A549 (cell line): ENCODE measurements around the gene ATG4B. TPM values are rescaled to one million over a fixed set of nuclear protein-coding genes. Genes with fewer than 3 reads are reported as not detected.

Source experiments
- ATAC-seq, 2 experiments: fragments of 200-7000 bp in 1 of 2; fragments of >200 bp in 1 of 2; cut with Nextera tagmentation in 1 of 2; cut with Tn5 transposase in 1 of 2; 3 replicates each; pipeline versions ENCODE4 v1.8.0 to v1.9.1; 2018 to 2020; ENCODE audit warnings: mild to moderate bottlenecking in 1 of 2, moderate library complexity in 1 of 2
- CTCF ChIA-PET: fragments of 300-600 bp; sonication (Branson Sonifier 250); formaldehyde crosslinking; extraction: SDS; loops from one replicate; lab custom pipeline; 2021; ENCODE audit warnings: antibody characterized with exemption, inconsistent platforms; lab: Yijun Ruan, JAX
- POLR2A ChIA-PET: fragments of 350-600 bp; formaldehyde crosslinking; extraction: SDS; loops from one replicate; lab custom pipeline; 2021; ENCODE audit warnings: antibody characterized with exemption, inconsistent platforms; lab: Yijun Ruan, JAX
- DNase-seq, 2 experiments: peaks; one replicate each; pipeline versions ENCODE4 v3.0.0 to v3.0.0-alpha.2; 2011 to 2016; ENCODE audit warnings: low read depth in 1 of 2, low spot score in 1 of 2
- FAIRE-seq: peaks from 2 replicates; lab custom pipeline; 2011; peaks lifted over from hg19 to GRCh38; lab: Jason Lieb, UNC
- H3K27ac ChIP-seq, 2 experiments: fragments of >200 bp; sonication (Bioruptor Twin); formaldehyde crosslinking; 3 replicates each; pipeline ENCODE4 v1.5.1; 2016 to 2017
- H3K4me1 ChIP-seq: fragments of >200 bp; sonication (Bioruptor Twin); formaldehyde crosslinking; 3 replicates; pipeline ENCODE4 v1.6.1; 2016
- H3K4me2 ChIP-seq: fragments of >200 bp; sonication (Bioruptor Twin); formaldehyde crosslinking; 3 replicates; pipeline ENCODE4 v1.6.1; 2016
- H3K4me3 ChIP-seq: fragments of >200 bp; sonication (Bioruptor Twin); formaldehyde crosslinking; 3 replicates; pipeline ENCODE4 v1.5.1; 2016
- H3K9me3 ChIP-seq: fragments of >200 bp; sonication (Bioruptor Twin); formaldehyde crosslinking; 3 replicates; pipeline ENCODE4 v1.6.1; 2016
- CEBPB ChIP-seq, 2 experiments: fragments of >200 bp in 1 of 2; sonication (Bioruptor Twin) in 1 of 2; formaldehyde crosslinking in 1 of 2; IDR thresholded peaks; 2 replicates each; pipeline ENCODE4 v1.6.1; 2012 to 2016
- EHMT2 ChIP-seq: fragments of 200-600 bp; sonication (generic); IDR thresholded peaks from 2 replicates; pipeline ENCODE4 v1.6.1; 2016; ENCODE audit warnings: antibody characterized with exemption, low read depth, mild to moderate bottlenecking, moderate library complexity
- ESRRA ChIP-seq: fragments of 150-350 bp; IDR thresholded peaks from 2 replicates; pipeline ENCODE4 v1.6.1; 2014; ENCODE audit warnings: mild to moderate bottlenecking, low read length, borderline replicate concordance
- FOSL2 ChIP-seq, 2 experiments: fragments of 450-650 bp in 1 of 2; fragments of >200 bp in 1 of 2; sonication (Bioruptor Twin) in 1 of 2; formaldehyde crosslinking; IDR thresholded peaks; 2 replicates each; pipeline versions ENCODE4 v1.5.0 to v1.6.1; 2016 to 2020; ENCODE audit warnings: mild to moderate bottlenecking in 1 of 2, moderate library complexity in 1 of 2
- HOXB5 ChIP-seq: fragments of 250-450 bp; sonication (Bioruptor Pico); IDR thresholded peaks from 2 replicates; pipeline ENCODE4 v1.5.0; 2020; ENCODE audit warnings: mild to moderate bottlenecking, moderate library complexity
- NPAS2 ChIP-seq: fragments of 250-450 bp; sonication (Bioruptor Pico); IDR thresholded peaks from 2 replicates; pipeline ENCODE4 v1.8.0; 2022; ENCODE audit warnings: mild to moderate bottlenecking, moderate library complexity, borderline replicate concordance
- PHF8 ChIP-seq: fragments of 200-600 bp; sonication (generic); IDR thresholded peaks from 2 replicates; pipeline ENCODE4 v1.6.1; 2016; ENCODE audit warnings: low read depth, mild to moderate bottlenecking, antibody characterized with exemption, moderate library complexity, borderline replicate concordance
- POLR2AphosphoS2 ChIP-seq: conservative IDR thresholded peaks from 2 replicates; pipeline ENCODE4 v1.6.1; 2012; ENCODE audit warnings: low read length, improper control_type of control experiment, inconsistent platforms
- SMC3 ChIP-seq: fragments of >200 bp; sonication (Bioruptor Twin); formaldehyde crosslinking; IDR thresholded peaks from 3 replicates; pipeline ENCODE4 v1.6.1; 2018; ENCODE audit warnings: inconsistent platforms
- ZC3H11A ChIP-seq: fragments of 450-650 bp; IDR thresholded peaks from 2 replicates; pipeline ENCODE4 v1.6.1; 2014; ENCODE audit warnings: antibody characterized with exemption, mild to moderate bottlenecking
- ZFP36 ChIP-seq: fragments of 450-650 bp; IDR thresholded peaks from 2 replicates; pipeline ENCODE4 v1.6.1; 2014; ENCODE audit warnings: borderline replicate concordance; ENCODE audit not compliant: partially characterized antibody
- ZNF302 ChIP-seq: fragments of 250-450 bp; sonication (Bioruptor Pico); IDR thresholded peaks from 2 replicates; pipeline ENCODE4 v1.9.0; 2021; ENCODE audit warnings: inconsistent platforms, mild to moderate bottlenecking, moderate library complexity
- WGBS: methylation state at CpG from one replicate; pipeline ENCODE4 v1.1.6; 2017; ENCODE audit errors: missing lambda C conversion rate; 5-methylcytosine and 5-hydroxymethylcytosine counted together
- polyA plus RNA-seq, 4 experiments: library from polyadenylated mRNA; depleted of rRNA in 3 of 4; stranded (reverse); fragments of >200 nt; fragmentation: RNase III in 1 of 4; extraction: RNeasy Plus Mini Kit Qiagen cat#74134 plus additional on column Dnase treatment in 1 of 4; gene quantifications; 2 replicates in 3 of 4; 3 replicates in 1 of 4; pipeline ENCODE4 v1.2.3, GENCODE V29; 2011 to 2017
- TF ChIP-seq, protein P1 (sequence below): fragments of 200-600 bp; sonication (generic); IDR thresholded peaks from 2 replicates; pipeline ENCODE4 v1.6.1; 2016; ENCODE audit warnings: antibody characterized with exemption, mild to moderate bottlenecking, moderate library complexity
- TF ChIP-seq, protein P2 (sequence below): IDR thresholded peaks from 2 replicates; pipeline ENCODE4 v1.6.1; 2012
- TF ChIP-seq, protein P3 (sequence below): IDR thresholded peaks from 2 replicates; pipeline ENCODE4 v1.6.1; 2012; ENCODE audit warnings: low read depth, borderline replicate concordance
- TF ChIP-seq, protein P4 (sequence below): IDR thresholded peaks from 2 replicates; pipeline ENCODE4 v1.6.1; 2012

The ATG4B gene
- polyA plus RNA-seq, 2 of the 4 experiments (the other 2 are of a cell fraction) = 70.3 to 75.2 TPM

DNA sequence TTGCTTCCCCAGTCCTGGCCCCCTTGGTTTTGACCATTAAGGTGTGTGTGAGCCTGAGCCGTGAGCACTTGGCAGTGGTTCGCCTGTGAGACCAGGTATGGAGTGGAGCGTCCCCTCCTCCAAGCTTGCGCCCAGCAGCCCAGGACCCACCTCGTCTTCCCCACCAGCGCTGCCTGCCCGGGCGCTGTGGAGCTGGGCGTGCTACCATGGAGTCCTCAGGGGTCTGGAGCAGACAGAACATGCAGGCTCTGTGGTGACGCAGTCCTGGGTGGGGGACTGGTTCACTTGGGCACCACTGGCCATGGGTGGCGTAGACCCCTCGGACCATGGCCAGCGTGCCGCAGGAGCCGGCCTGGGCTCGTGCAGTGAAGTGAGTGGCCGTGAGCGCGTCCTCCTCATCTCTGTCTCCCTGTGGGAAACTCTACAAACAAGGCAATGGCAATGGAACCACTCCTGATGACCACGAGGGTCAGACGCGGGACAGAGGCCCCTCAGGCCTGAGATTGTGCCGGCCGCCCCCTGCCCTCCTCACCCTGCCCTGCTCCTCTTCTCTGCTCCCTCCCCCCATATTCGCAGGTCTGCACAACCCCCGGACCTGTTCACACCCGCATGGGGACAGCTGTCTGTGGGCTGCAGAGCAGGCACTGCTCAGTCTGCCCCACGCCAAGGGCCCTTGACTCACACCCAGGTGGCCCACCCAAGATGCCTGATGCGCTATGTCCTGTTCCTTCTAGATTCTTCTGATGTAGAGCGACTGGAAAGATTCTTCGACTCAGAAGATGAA lies 34.2 kb downstream of the ATG4B start (continued):
- TF ChIP-seq CEBPB (IDR thresholded peaks at IDR 0.05) (no peak), ESRRA (no peak), PHF8 (no peak)

DNA sequence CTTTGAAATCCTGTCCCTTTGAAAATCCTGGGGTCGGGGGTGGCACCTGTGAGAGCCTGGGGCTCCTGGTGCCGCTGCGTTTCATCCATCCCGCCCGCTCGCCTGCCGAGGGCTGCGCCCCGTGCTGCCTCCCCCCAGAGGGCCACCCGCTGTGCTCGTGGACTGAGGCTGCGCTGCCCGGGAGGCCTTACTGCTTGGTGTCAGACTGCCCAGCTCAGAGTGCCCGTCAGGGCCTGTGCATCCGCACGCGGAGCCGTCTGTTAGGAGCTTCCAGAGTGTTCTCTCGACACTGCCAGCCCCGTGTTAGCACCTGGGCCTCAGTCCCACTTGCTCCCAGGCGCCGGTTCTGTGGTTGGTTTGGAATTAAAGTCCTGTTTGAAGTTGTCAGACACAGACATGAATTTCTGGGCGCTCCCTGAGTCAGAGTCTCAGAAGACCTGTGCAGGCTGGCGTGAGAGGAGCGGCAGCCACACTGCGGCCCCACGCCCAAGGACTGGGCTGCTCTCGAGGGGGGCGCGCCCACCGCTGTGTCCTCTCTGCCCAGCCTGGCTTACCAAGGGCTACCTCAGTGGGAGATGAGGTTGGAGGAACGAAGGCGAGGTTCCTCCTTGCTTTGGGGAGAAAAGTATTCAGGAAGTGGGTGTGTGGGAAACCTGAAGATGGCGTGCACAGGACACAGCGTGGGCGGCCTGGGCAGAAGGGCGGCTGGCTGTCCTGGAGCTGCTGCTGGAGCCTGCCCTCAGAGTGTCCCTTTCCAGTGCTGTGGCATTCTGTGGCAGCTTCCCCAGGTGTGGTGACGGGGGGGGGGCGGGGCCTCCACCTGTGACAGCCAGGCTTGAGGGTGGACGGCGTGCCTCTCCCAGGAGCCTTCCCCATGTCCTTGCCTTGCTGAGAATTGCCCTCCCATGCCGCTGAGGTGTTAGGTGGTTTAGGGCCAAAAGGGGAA lies 35.0 kb downstream of the ATG4B start:
- no peaks in the 10 kb centered on the region for H3K4me1 ChIP-seq
- H3K4me2 ChIP-seq = no peak overlapping the region
- no peak for DNase-seq
- 93% methylated on average over 38 of the region's 42 CpGs for WGBS
- H3K4me3 ChIP-seq = no peak overlapping the region
- H3K27ac ChIP-seq = no peak overlapping the region
- TF ChIP-seq ZNF302 (no peak), ZC3H11A (no peak), HOXB5 (CRISPR knock-in tag) (no peak), CEBPB (IDR thresholded peaks at IDR 0.05) (no peak), ZFP36 (no peak), PHF8 (no peak), FOSL2 (IDR thresholded peaks at IDR 0.05) (no peak), FOSL2 (CRISPR knock-in tag; IDR thresholded peaks at IDR 0.05) (no peak), POLR2AphosphoS2 (no peak), EHMT2 (no peak), NPAS2 (no peak), SMC3 (no peak)
- TF ChIP-seq, protein P1, sequence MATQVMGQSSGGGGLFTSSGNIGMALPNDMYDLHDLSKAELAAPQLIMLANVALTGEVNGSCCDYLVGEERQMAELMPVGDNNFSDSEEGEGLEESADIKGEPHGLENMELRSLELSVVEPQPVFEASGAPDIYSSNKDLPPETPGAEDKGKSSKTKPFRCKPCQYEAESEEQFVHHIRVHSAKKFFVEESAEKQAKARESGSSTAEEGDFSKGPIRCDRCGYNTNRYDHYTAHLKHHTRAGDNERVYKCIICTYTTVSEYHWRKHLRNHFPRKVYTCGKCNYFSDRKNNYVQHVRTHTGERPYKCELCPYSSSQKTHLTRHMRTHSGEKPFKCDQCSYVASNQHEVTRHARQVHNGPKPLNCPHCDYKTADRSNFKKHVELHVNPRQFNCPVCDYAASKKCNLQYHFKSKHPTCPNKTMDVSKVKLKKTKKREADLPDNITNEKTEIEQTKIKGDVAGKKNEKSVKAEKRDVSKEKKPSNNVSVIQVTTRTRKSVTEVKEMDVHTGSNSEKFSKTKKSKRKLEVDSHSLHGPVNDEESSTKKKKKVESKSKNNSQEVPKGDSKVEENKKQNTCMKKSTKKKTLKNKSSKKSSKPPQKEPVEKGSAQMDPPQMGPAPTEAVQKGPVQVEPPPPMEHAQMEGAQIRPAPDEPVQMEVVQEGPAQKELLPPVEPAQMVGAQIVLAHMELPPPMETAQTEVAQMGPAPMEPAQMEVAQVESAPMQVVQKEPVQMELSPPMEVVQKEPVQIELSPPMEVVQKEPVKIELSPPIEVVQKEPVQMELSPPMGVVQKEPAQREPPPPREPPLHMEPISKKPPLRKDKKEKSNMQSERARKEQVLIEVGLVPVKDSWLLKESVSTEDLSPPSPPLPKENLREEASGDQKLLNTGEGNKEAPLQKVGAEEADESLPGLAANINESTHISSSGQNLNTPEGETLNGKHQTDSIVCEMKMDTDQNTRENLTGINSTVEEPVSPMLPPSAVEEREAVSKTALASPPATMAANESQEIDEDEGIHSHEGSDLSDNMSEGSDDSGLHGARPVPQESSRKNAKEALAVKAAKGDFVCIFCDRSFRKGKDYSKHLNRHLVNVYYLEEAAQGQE = no peak
- TF ChIP-seq, protein P2, sequence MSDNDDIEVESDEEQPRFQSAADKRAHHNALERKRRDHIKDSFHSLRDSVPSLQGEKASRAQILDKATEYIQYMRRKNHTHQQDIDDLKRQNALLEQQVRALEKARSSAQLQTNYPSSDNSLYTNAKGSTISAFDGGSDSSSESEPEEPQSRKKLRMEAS = no peak
- TF ChIP-seq, protein P3, sequence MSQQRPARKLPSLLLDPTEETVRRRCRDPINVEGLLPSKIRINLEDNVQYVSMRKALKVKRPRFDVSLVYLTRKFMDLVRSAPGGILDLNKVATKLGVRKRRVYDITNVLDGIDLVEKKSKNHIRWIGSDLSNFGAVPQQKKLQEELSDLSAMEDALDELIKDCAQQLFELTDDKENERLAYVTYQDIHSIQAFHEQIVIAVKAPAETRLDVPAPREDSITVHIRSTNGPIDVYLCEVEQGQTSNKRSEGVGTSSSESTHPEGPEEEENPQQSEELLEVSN = no peak
- TF ChIP-seq, protein P4, sequence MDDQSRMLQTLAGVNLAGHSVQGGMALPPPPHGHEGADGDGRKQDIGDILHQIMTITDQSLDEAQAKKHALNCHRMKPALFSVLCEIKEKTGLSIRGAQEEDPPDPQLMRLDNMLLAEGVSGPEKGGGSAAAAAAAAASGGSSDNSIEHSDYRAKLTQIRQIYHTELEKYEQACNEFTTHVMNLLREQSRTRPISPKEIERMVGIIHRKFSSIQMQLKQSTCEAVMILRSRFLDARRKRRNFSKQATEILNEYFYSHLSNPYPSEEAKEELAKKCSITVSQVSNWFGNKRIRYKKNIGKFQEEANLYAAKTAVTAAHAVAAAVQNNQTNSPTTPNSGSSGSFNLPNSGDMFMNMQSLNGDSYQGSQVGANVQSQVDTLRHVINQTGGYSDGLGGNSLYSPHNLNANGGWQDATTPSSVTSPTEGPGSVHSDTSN = no peak
- TF ChIP-seq, all 56 proteins: peak for 0
- POLR2A ChIA-PET = no interaction called here
- no peaks in the 10 kb centered on the region for H3K9me3 ChIP-seq
- FAIRE-seq = no peak
- no peak for ATAC-seq
- CTCF ChIA-PET = no interaction called here
